Anterior cingulate cortex (tissue), 58 donors: Measurements from ENCODE around the gene DUSP11.
"Not testable (repeated sequence)": the region's sequence is repeated elsewhere in the genome, so short reads cannot be mapped to it uniquely, and the experiment has no call there.

Source experiments
- DNase-seq, 58 donors: peaks; one replicate each; lab custom pipeline; 2025; lab: John Stamatoyannopoulos, UW

Gene DUSP11

GRCh38 chr2:73779467-73780236, at the start of gene DUSP11:
Gene DUSP11, minus strand, starts transcription at chr2:73780103. Its CDS starts 129 bp downstream, at chr2:73779974.
- DNase-seq, result peak; percentile 26 to 98 (median 89)

- peak; percentile 70 to 98 (median 93) for DNase-seq
Measured at GRCh38 chr2:73828818-73829570, 49.1 kb upstream of the DUSP11 start, which contains the start of gene STAMBP. Gene STAMBP, plus strand, starts transcription at chr2:73828961. Its CDS starts 1,896 bp downstream, at chr2:73830857.

GRCh38 chr2:73828389-73828817, 48.5 kb upstream of the DUSP11 start:
- DNase-seq, result no peak

GRCh38 chr2:73827660-73828388, 47.9 kb upstream of the DUSP11 start:
- DNase-seq, result no peak

- no peak for DNase-seq
Measured at GRCh38 chr2:73827018-73827417, 47.1 kb upstream of the DUSP11 start.

- DNase-seq, result no peak
Measured at GRCh38 chr2:73825408-73825807, 45.5 kb upstream of the DUSP11 start.

- peak in 8 of 58 donors; percentile 7 to 50 (median 14) for DNase-seq
Measured at GRCh38 chr2:73823916-73824523, 44.1 kb upstream of the DUSP11 start.

GRCh38 chr2:73823416-73823815, 43.5 kb upstream of the DUSP11 start:
- no peak for DNase-seq

- no peak for DNase-seq
Measured at GRCh38 chr2:73822991-73823390, 43.1 kb upstream of the DUSP11 start.

- DNase-seq, result no peak
Measured at GRCh38 chr2:73822276-73822675, 42.4 kb upstream of the DUSP11 start.

GRCh38 chr2:73821669-73822068, 41.8 kb upstream of the DUSP11 start:
- DNase-seq, result no peak

GRCh38 chr2:73821227-73821626, 41.3 kb upstream of the DUSP11 start:
- DNase-seq, result no peak

GRCh38 chr2:73818296-73818695, 38.4 kb upstream of the DUSP11 start:
- DNase-seq, result no peak

GRCh38 chr2:73812635-73813034, 32.7 kb upstream of the DUSP11 start:
- DNase-seq, result no peak

GRCh38 chr2:73811878-73812277, 32.0 kb upstream of the DUSP11 start:
- DNase-seq, result no peak

GRCh38 chr2:73783883-73784282, 4.0 kb upstream of the DUSP11 start, which contains the start of gene C2orf78:
Gene C2orf78, plus strand, starts transcription at chr2:73784183. Its CDS starts 127 bp downstream, at chr2:73784310.
- DNase-seq, result not testable (repeated sequence)

- DNase-seq, result not testable (repeated sequence)
Measured at GRCh38 chr2:73783402-73783801, 3.5 kb upstream of the DUSP11 start.

GRCh38 chr2:73780237-73780582, 307 bp upstream of the DUSP11 start:
- no peak for DNase-seq

- DNase-seq, result not testable (repeated sequence)
Measured at GRCh38 chr2:73778867-73779466, 936 bp downstream of the DUSP11 start.
